ENCODE data around the gene CNNM4.

The CNNM4 gene

GRCh38 chr2:96859681-96860064 is 99.0 kb downstream of the CNNM4 start:
- H3K4me3 ChIP-seq (ENCODE audit: low read depth, low read length): no peak overlapping the region
- TF ChIP-seq, protein P1, sequence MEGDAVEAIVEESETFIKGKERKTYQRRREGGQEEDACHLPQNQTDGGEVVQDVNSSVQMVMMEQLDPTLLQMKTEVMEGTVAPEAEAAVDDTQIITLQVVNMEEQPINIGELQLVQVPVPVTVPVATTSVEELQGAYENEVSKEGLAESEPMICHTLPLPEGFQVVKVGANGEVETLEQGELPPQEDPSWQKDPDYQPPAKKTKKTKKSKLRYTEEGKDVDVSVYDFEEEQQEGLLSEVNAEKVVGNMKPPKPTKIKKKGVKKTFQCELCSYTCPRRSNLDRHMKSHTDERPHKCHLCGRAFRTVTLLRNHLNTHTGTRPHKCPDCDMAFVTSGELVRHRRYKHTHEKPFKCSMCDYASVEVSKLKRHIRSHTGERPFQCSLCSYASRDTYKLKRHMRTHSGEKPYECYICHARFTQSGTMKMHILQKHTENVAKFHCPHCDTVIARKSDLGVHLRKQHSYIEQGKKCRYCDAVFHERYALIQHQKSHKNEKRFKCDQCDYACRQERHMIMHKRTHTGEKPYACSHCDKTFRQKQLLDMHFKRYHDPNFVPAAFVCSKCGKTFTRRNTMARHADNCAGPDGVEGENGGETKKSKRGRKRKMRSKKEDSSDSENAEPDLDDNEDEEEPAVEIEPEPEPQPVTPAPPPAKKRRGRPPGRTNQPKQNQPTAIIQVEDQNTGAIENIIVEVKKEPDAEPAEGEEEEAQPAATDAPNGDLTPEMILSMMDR (IDR thresholded peaks at IDR 0.05; ENCODE audit: low read depth, low read length): no peak
- DNase-seq: no peak
- H3K9me3 ChIP-seq: no peaks in the 10 kb centered on the region
- H3K4me1 ChIP-seq: peaks cover 6% of the 10 kb centered on the region; the same call in 1 of the 2 replicates
- H3K27me3 ChIP-seq: no peaks in the 10 kb centered on the region
- H3K36me3 ChIP-seq: peaks cover 3% of the 10 kb centered on the region

- Histone ChIP-seq H3K36me3 (peaks cover 5% of the 10 kb centered on the region), H3K4me3 (ENCODE audit: low read depth, low read length) (no peak overlapping the region), H3K4me1 (peaks cover 6% of the 10 kb centered on the region; the same call in 1 of the 2 replicates), H3K27me3 (no peaks in the 10 kb centered on the region), H3K9me3 (no peaks in the 10 kb centered on the region)
- TF ChIP-seq, protein P1 (IDR thresholded peaks at IDR 0.05; ENCODE audit: low read depth, low read length): no peak
- DNase-seq: no peak
Measured at GRCh38 chr2:96860065-96861029, 99.6 kb downstream of the CNNM4 start.

GRCh38 chr2:96861074-96861473 is 100.4 kb downstream of the CNNM4 start:
- no peak for DNase-seq
- peaks cover 5% of the 10 kb centered on the region for H3K36me3 ChIP-seq
- no peak overlapping the region for H3K4me3 ChIP-seq (ENCODE audit: low read depth, low read length)
- H3K27me3 ChIP-seq: no peaks in the 10 kb centered on the region
- no peaks in the 10 kb centered on the region for H3K9me3 ChIP-seq
- H3K4me1 ChIP-seq: peaks cover 6% of the 10 kb centered on the region; the same call in 1 of the 2 replicates
- TF ChIP-seq, protein P1 (IDR thresholded peaks at IDR 0.05; ENCODE audit: low read depth, low read length): no peak
